SK-N-MC (cell line): ENCODE results near the gene LRP5.
"Not testable (repeated sequence)": the region's sequence is repeated elsewhere in the genome, so short reads cannot be mapped to it uniquely, and the experiment has no call there.

Source experiments
- DNase-seq: peaks from one replicate; pipeline ENCODE4 v3.0.0-alpha.2; 2011; ENCODE audit warnings: low read depth, low spot score
- H3K27ac ChIP-seq: fragments of 200-600 bp; sonication (generic); 2 replicates; pipeline ENCODE4 v1.5.1; 2016; ENCODE audit warnings: mixed run types
- H3K36me3 ChIP-seq: fragments of 200-600 bp; sonication (generic); 2 replicates; pipeline ENCODE4 v1.6.1; 2017; ENCODE audit warnings: antibody characterized with exemption, low read length, mixed read lengths; ENCODE audit not compliant: insufficient read depth
- H3K4me3 ChIP-seq: fragments of 200-600 bp; sonication (generic); 2 replicates; pipeline ENCODE4 v1.5.1; 2016
- H3K9ac ChIP-seq: fragments of 200-600 bp; sonication (generic); 2 replicates; pipeline ENCODE4 v1.8.0; 2017; ENCODE audit warnings: mixed run types, mixed read lengths; ENCODE audit not compliant: insufficient read length
- H3K9me3 ChIP-seq: fragments of 200-600 bp; sonication (generic); 2 replicates; pipeline ENCODE4 v1.6.1; 2017; ENCODE audit warnings: low read depth, mild to moderate bottlenecking, antibody characterized with exemption, low read length, moderate library complexity, mixed read lengths
- EZH2 ChIP-seq: fragments of 200-600 bp; sonication (generic); IDR thresholded peaks from one replicate; pipeline ENCODE4 v1.6.1; 2017; ENCODE audit warnings: antibody characterized with exemption
- FOXP2 ChIP-seq: optimal IDR thresholded peaks from 2 replicates; pipeline ENCODE3; 2011; ENCODE audit warnings: mild to moderate bottlenecking, moderate library complexity; ENCODE audit not compliant: insufficient read depth; ENCODE audit errors: extremely low read length, control extremely low read depth
- POLR2AphosphoS5 ChIP-seq: IDR thresholded peaks from 2 replicates; pipeline ENCODE4 v1.6.1; 2012; ENCODE audit warnings: mild to moderate bottlenecking, low read depth, low read length, borderline replicate concordance

Gene LRP5

DNA sequence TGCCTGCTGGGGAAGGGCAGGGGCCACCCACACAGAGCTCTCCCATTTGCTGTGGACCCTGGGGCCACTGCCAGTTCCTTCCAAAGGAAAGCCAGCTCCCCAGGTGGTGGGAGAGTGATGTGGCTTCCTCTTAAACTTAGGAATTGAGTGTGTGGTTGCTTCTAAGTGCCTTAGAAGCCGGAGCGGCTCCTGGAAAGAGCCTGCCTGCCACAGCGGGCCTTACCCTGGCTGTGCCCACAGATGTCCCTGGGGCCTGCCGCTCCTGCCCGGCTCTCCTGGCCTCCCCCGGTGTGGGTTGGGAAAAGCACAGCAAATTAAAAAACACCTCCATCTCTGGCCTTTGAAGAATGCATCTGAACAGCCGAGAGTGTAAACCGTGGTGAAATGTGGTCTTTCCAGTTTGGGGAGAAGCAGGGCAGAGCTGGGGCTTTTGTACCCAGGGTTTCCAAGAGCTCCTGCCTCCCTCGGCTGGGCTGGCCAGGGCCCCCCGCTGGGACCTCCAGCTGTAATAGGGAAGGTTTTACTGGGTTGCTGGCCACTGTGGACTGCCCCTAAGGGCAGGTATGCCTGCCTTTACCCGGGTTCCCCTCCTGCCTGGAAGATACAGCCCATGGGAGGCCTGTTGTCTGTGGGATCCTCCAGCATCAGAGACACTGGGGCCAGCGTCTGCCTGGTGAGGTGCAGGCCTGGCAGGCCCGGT, 30.2 kb downstream of the LRP5 start:
- TF ChIP-seq POLR2AphosphoS5 = peak; percentile 35; the same call in 1 of the 2 replicates
- no peak for TF ChIP-seq EZH2
- no peak for TF ChIP-seq FOXP2
- H3K36me3 ChIP-seq = peaks cover 4% of the 10 kb centered on the region; the same call in 1 of the 2 replicates
- peak overlapping the region; percentile 43 for H3K9ac ChIP-seq
- peak; percentile 39 for DNase-seq
- no peaks in the 10 kb centered on the region for H3K9me3 ChIP-seq
- H3K4me3 ChIP-seq = peak overlapping the region; percentile 70
- H3K27ac ChIP-seq = peak overlapping the region; percentile 76

- Histone ChIP-seq H3K36me3 (peaks cover 4% of the 10 kb centered on the region; the same call in 1 of the 2 replicates), H3K4me3 (no peak overlapping the region), H3K9ac (no peak overlapping the region), H3K27ac (no peak overlapping the region), H3K9me3 (no peaks in the 10 kb centered on the region)
- TF ChIP-seq POLR2AphosphoS5 (no peak), FOXP2 (no peak), EZH2 (no peak)
- DNase-seq = no peak
Measured at GRCh38 chr11:68343761-68344256, 31.4 kb downstream of the LRP5 start.

GRCh38 chr11:68344821-68345220, 32.4 kb downstream of the LRP5 start:
- not testable (repeated sequence) for H3K4me3 ChIP-seq, H3K36me3 ChIP-seq, H3K27ac ChIP-seq, H3K9ac ChIP-seq, DNase-seq, H3K9me3 ChIP-seq

DNA sequence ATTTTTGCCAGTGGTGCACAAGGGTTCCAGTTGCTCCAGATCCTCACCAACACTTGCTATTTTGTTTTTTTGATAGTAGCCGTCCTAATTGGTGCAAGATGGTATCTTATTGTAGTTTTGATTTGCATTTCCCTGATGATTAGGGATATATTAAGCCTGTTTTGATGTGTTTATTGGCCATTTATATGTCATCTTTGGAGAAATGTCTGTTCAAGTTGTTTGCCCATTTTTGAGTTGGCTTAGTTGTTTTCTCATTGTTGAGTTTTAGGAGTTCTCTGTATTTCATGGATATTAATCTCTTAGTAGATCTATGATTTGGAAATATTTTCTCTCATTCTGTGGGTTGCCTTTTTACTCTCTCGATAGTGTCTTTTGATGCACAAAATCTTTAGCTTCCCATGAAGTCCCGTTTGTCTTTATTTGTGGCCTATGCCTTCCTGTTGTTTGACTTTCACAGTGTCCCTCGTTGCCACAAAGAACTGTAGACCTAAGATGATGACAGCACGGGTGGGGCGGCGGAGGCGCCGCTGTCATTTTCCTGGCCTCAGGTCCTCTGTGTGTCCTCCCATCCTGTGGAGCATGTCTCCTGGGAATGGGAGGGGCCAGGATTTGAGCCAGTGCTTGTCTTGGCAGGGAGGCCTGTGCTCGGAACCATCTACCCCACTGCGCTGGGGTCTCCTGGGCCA, 33.5 kb downstream of the LRP5 start:
- Histone ChIP-seq H3K36me3 (peaks cover 4% of the 10 kb centered on the region; the same call in 1 of the 2 replicates), H3K27ac (no peak overlapping the region), H3K9me3 (no peaks in the 10 kb centered on the region), H3K9ac (no peak overlapping the region), H3K4me3 (no peak overlapping the region)
- TF ChIP-seq EZH2 = no peak
- TF ChIP-seq POLR2AphosphoS5 = no peak
- DNase-seq = no peak

DNA sequence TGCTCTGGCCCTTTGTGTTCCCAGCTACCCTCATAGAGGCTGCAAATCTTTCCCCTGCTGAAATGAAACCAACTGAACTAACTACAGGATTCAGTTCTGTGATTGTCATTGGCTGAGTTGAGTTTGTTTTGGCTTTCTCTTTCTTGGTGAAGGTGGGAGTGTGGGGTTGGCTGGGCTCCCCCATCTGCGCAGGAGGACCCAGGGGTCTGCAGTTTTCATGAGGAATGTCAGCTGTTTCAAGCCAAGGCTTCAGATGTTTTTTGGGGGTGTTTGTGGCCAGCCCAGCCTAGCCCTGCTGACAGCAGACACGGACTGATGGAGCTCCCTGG, 34.0 kb downstream of the LRP5 start:
- Histone ChIP-seq H3K4me3 (no peak overlapping the region), H3K9ac (no peak overlapping the region), H3K36me3 (peaks cover 4% of the 10 kb centered on the region; the same call in 1 of the 2 replicates), H3K9me3 (no peaks in the 10 kb centered on the region), H3K27ac (no peak overlapping the region)
- TF ChIP-seq EZH2 = no peak
- TF ChIP-seq FOXP2 = no peak
- no peak for TF ChIP-seq POLR2AphosphoS5
- no peak for DNase-seq

GRCh38 chr11:68347345-68347744, 35.0 kb downstream of the LRP5 start:
- Histone ChIP-seq H3K4me3 (no peak overlapping the region), H3K9ac (no peak overlapping the region), H3K27ac (no peak overlapping the region), H3K36me3 (peaks cover 4% of the 10 kb centered on the region; the same call in 1 of the 2 replicates), H3K9me3 (no peaks in the 10 kb centered on the region)
- DNase-seq = no peak
- TF ChIP-seq POLR2AphosphoS5 = no peak
- TF ChIP-seq FOXP2 = no peak
- no peak for TF ChIP-seq EZH2

GRCh38 chr11:68347841-68348240, 35.5 kb downstream of the LRP5 start:
- TF ChIP-seq POLR2AphosphoS5 = no peak
- TF ChIP-seq EZH2 = no peak
- no peak for TF ChIP-seq FOXP2
- no peak overlapping the region for H3K4me3 ChIP-seq
- no peak for DNase-seq
- no peak overlapping the region for H3K9ac ChIP-seq
- H3K36me3 ChIP-seq = peaks cover 4% of the 10 kb centered on the region; the same call in 1 of the 2 replicates
- H3K9me3 ChIP-seq = no peaks in the 10 kb centered on the region
- no peak overlapping the region for H3K27ac ChIP-seq

DNA sequence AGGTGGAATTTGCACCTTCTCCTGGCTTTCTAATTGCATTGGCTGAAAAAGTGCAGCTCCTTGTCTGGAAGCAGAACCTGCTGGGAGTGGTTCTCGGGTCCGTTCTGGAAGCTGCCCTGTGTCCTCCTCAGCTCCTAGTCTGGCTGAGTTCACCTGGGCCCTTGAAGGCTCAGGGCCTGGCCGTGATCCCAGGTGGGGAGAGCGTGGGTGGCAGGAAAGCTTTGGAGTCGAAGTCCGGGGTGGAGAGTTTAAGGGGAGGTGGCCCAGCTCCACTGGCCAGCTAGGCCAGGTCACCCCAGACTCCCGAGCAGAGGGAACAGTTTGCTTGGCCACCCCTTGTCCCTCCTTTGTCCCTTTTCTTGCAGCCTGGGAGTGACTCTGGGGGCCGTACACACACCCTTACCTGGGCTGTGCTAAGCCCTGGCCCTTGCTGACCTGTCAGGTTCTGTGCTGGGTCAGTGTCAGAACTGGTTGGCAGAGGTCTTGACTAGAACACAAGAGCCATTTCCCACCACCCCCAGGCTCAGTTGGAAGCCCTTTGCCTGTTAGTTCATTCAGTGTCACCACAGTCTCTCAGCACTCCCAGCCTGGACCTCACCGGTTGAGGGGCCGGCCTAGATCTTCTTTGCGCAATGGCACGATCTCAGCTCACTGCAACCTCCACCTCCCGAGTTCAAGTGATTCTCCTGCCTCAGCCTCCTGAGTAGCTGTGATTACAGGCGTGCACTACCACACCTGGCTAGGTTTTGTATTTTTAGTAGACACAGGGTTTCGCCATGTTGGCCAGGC, 37.3 kb downstream of the LRP5 start:
- H3K4me3 ChIP-seq = no peak overlapping the region
- H3K9me3 ChIP-seq = no peaks in the 10 kb centered on the region
- no peak for DNase-seq
- peaks cover 4% of the 10 kb centered on the region; the same call in 1 of the 2 replicates for H3K36me3 ChIP-seq
- TF ChIP-seq FOXP2 = no peak
- no peak for TF ChIP-seq POLR2AphosphoS5
- TF ChIP-seq EZH2 = no peak
- no peak overlapping the region for H3K27ac ChIP-seq
- no peak overlapping the region for H3K9ac ChIP-seq
